Spleen (tissue), 11 donors: ENCODE results near the gene TLR8. TPM values are rescaled to one million over a fixed set of nuclear protein-coding genes. Genes with fewer than 3 reads are reported as not detected.

ENCODE experiments used
- DNase-seq: peaks from one replicate; pipeline ENCODE4 v3.0.0-alpha.2; 2020
- H3K27ac ChIP-seq, 8 donors: fragments of 200-600 bp; sonication (generic) in 7 of 8; 1 replicate in 4 of 8; 2 replicates in 4 of 8; pipeline versions ENCODE4 v1.5.0 to v1.8.0; 2016 to 2021; ENCODE audit warnings: inconsistent platforms in 4 of 8, mild to moderate bottlenecking in 4 of 8, moderate library complexity in 1 of 8
- H3K27me3 ChIP-seq, 7 donors: fragments of 200-600 bp; sonication (generic) in 6 of 7; replicated peaks in 1 of 7; 1 replicate in 4 of 7; 2 replicates in 3 of 7; pipeline versions ENCODE4 v1.5.0 to v1.8.0; 2016 to 2021; ENCODE audit warnings: inconsistent platforms in 3 of 7, mild to moderate bottlenecking in 1 of 7
- H3K36me3 ChIP-seq, 6 donors: fragments of 200-600 bp; sonication (generic) in 5 of 6; 1 replicate in 4 of 6; 2 replicates in 2 of 6; pipeline versions ENCODE4 v1.5.0 to v1.8.0; 2016 to 2021; ENCODE audit warnings: inconsistent platforms in 2 of 6
- H3K4me1 ChIP-seq, 6 donors: fragments of 200-600 bp; sonication (generic) in 5 of 6; 1 replicate in 3 of 6; 2 replicates in 3 of 6; pipeline versions ENCODE4 v1.5.0 to v1.8.0; 2016 to 2021; ENCODE audit warnings: inconsistent platforms in 3 of 6
- H3K4me3 ChIP-seq, 8 donors: fragments of 200-600 bp; sonication (generic) in 7 of 8; 1 replicate in 4 of 8; 2 replicates in 4 of 8; pipeline versions ENCODE4 v1.5.0 to v1.8.0; 2016 to 2021; ENCODE audit warnings: inconsistent platforms in 4 of 8, mild to moderate bottlenecking in 4 of 8, moderate library complexity in 2 of 8
- H3K9me3 ChIP-seq, 8 donors: fragments of 200-600 bp; sonication (generic) in 7 of 8; 1 replicate in 4 of 8; 2 replicates in 4 of 8; pipeline versions ENCODE4 v1.5.0 to v1.8.0; 2016 to 2021; ENCODE audit warnings: inconsistent platforms in 4 of 8
- CTCF ChIP-seq, 11 experiments: fragments of 200-600 bp in 7 of 11; fragments of 450-650 bp in 4 of 11; sonication (generic) in 4 of 11; IDR thresholded peaks in 8 of 11; conservative IDR thresholded peaks in 3 of 11; 1 replicate in 7 of 11; 2 replicates in 4 of 11; pipeline versions ENCODE4 v1.4.0 to v1.8.0; 2016 to 2021; ENCODE audit warnings: antibody characterized with exemption in 11 of 11, inconsistent platforms in 4 of 11, mild to moderate bottlenecking in 1 of 11
- POLR2A ChIP-seq, 3 donors: fragments of 450-650 bp; IDR thresholded peaks; one replicate each; pipeline ENCODE4 v1.5.1; 2017; ENCODE audit warnings: antibody characterized with exemption in 3 of 3, mild to moderate bottlenecking in 1 of 3
- POLR2AphosphoS5 ChIP-seq, 3 donors: sonication (generic); formaldehyde crosslinking; IDR thresholded peaks; one replicate each; pipeline ENCODE4 v1.5.1; 2017; ENCODE audit warnings: antibody characterized with exemption in 3 of 3
- WGBS, 5 donors: extraction: QIAGEN DNeasy Blood & Tissue Kit in 3 of 5; methylation state at CpG; one replicate each; pipeline versions ENCODE4 v1.1.5 to v1.1.7; 2013 to 2018; 5-methylcytosine and 5-hydroxymethylcytosine counted together
- intact Hi-C: fragments of 100-400 bp; cut with DNase I; formaldehyde crosslinking; loops from one replicate; pipeline ENCODE4 v1.15.0; 2023; ENCODE audit warnings: low total_unique reads
- polyA plus RNA-seq, 3 donors: library from polyadenylated mRNA; stranded (reverse); fragments of 200-250 nt; gene quantifications; one replicate each; pipeline ENCODE4 v1.2.1, GENCODE V29; 2013
- total RNA-seq, 7 donors: library from RNA; depleted of rRNA in 3 of 7; stranded (reverse); fragments of >200 nt in 3 of 7; fragmentation: NEBNext Ultra II Directional in 4 of 7; extraction: Animal tissue kit (Norgen Biotek cat#: 25700) in 4 of 7; gene quantifications; one replicate each; pipeline versions ENCODE4 v1.1.0 to v1.2.1, GENCODE V29; 2016 to 2021
- donor health status: healthy with polysubstance abuse.
- donor health status: DM: no; HTN: no; CAD: no; lungs with moderate emphysema.
- donor health status: DM: no; HTN: no; CAD: no.
- donor health status: Bipolar disorder and iron deficiency.
- donor health status: healthy.
- donor health status: DM: no; HTN: no; CAD: no.
- donor health status: DM: yes; HTN: yes; CAD: no.

TLR8 gene
- total and polyA plus RNA-seq, 10 donors = 1.1 to 76.5 (median 23.0) TPM

- Histone ChIP-seq H3K36me3 (no peaks in the 10 kb centered on the region), H3K9me3 (no peaks in the 10 kb centered on the region), H3K4me3 (peak overlapping the region in 2 of 8 donors; percentile 21 to 22), H3K27ac (peak overlapping the region in 4 of 8 donors; percentile 55 to 85 (median 70)), H3K27me3 (peaks cover 0 to 15% (median 0%) of the 10 kb centered on the region in 7 donors), H3K4me1 (peaks cover 0 to 4% (median 0%) of the 10 kb centered on the region in 6 donors)
- intact Hi-C loops = no loop called here
- 40 to 62% (median 57%) methylated on average over 2 of the region's 2 CpGs for WGBS, 5 donors
- DNase-seq = no peak
- TF ChIP-seq CTCF (IDR thresholded peaks at IDR 0.05 in 8 of 11, conservative IDR thresholded peaks at IDR 0.05 in 3 of 11) (no peak), POLR2A (IDR thresholded peaks at IDR 0.05) (no peak), POLR2AphosphoS5 (IDR thresholded peaks at IDR 0.05) (no peak)
These were observed 4.7 kb downstream of the TLR8 start for GRCh38 chrX:12911122-12911470.

GRCh38 chrX:12912791-12913482 is 6.5 kb downstream of the TLR8 start:
- H3K27ac ChIP-seq = no peak overlapping the region
- intact Hi-C loops = no loop called here
- WGBS, 5 donors = 66 to 93% (median 86%) methylated on average over 5 of the region's 5 CpGs
- H3K36me3 ChIP-seq = no peaks in the 10 kb centered on the region
- peaks cover 0 to 21% (median 0%) of the 10 kb centered on the region in 7 donors for H3K27me3 ChIP-seq
- no peak for TF ChIP-seq POLR2A (IDR thresholded peaks at IDR 0.05)
- no peak for TF ChIP-seq CTCF (IDR thresholded peaks at IDR 0.05 in 8 of 11, conservative IDR thresholded peaks at IDR 0.05 in 3 of 11)
- no peak for TF ChIP-seq POLR2AphosphoS5 (IDR thresholded peaks at IDR 0.05)
- no peak overlapping the region for H3K4me3 ChIP-seq
- H3K9me3 ChIP-seq = no peaks in the 10 kb centered on the region
- DNase-seq = no peak
- H3K4me1 ChIP-seq = peaks cover 0 to 4% (median 0%) of the 10 kb centered on the region in 6 donors

DNA sequence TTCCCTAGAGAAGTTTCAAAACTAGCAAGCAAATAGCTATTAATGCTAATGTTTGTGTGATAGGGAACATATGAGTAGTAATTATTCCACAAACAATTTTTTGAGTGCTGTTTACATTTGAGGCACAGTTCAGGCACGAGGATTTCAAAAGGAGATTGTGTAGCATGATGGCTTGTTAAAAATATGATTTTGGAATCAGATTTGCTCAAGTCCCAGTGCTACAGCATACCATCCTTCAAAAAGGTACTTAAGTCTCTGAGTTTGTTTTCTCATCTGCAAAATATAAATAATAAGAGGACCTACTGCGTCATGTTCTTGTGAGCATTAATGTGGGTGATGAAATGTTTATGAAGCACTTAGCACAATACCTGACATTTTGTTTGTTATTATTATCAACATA is 11.3 kb downstream of the TLR8 start:
- Histone ChIP-seq H3K4me1 (no peaks in the 10 kb centered on the region), H3K9me3 (no peaks in the 10 kb centered on the region), H3K27ac (no peak overlapping the region), H3K4me3 (no peak overlapping the region), H3K36me3 (no peaks in the 10 kb centered on the region), H3K27me3 (peaks cover 0 to 19% (median 3%) of the 10 kb centered on the region in 7 donors)
- TF ChIP-seq POLR2A (IDR thresholded peaks at IDR 0.05) (no peak), CTCF (IDR thresholded peaks at IDR 0.05 in 8 of 11, conservative IDR thresholded peaks at IDR 0.05 in 3 of 11) (no peak), POLR2AphosphoS5 (IDR thresholded peaks at IDR 0.05) (no peak)
- intact Hi-C loops = no loop called here
- no peak for DNase-seq
- WGBS, 5 donors = 69 to 93% (median 86%) methylated on average over 2 of the region's 2 CpGs

DNA sequence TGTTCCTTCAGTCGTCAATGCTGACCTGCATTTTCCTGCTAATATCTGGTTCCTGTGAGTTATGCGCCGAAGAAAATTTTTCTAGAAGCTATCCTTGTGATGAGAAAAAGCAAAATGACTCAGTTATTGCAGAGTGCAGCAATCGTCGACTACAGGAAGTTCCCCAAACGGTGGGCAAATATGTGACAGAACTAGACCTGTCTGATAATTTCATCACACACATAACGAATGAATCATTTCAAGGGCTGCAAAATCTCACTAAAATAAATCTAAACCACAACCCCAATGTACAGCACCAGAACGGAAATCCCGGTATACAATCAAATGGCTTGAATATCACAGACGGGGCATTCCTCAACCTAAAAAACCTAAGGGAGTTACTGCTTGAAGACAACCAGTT is 12.6 kb downstream of the TLR8 start:
- H3K9me3 ChIP-seq = no peaks in the 10 kb centered on the region
- H3K36me3 ChIP-seq = no peaks in the 10 kb centered on the region
- H3K27ac ChIP-seq = peak overlapping the region in 2 of 8 donors; percentile 38 to 48
- 43 to 78% (median 59%) methylated on average over 10 of the region's 10 CpGs for WGBS, 5 donors
- H3K4me1 ChIP-seq = no peaks in the 10 kb centered on the region
- no peak overlapping the region for H3K4me3 ChIP-seq
- peaks cover 0 to 17% (median 4%) of the 10 kb centered on the region in 7 donors for H3K27me3 ChIP-seq
- no peak for TF ChIP-seq POLR2AphosphoS5 (IDR thresholded peaks at IDR 0.05)
- DNase-seq = no peak
- intact Hi-C loops = no loop called here
